ENCODE data around the gene CD177.
"Not testable (repeated sequence)": the region's sequence is repeated elsewhere in the genome, so short reads cannot be mapped to it uniquely, and the experiment has no call there.

CD177 gene

DNA sequence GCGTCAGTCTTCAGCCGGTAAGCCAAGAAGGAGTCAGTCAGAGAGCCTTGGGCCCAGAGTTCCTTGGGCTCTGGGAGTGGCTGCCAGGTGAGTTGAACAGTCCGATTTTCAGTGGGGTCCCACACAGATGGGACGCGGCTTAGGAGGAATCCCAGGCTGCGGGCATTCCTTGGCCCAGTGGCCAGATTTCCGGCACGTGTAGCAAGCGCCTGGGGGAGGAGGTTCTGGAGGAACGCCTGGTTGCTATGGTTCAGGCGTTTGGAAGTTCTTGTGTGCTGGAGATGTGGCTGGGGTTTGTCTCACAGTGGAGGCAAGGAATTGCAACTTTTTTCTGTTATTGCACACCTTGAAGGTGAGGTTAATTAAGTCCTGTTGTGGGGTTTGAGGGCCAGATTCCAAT lies 26.7 kb upstream of the CD177 start:
- H3K4me1 Mint-ChIP-seq (ENCODE audit: low read depth); H3K27ac Mint-ChIP-seq; H3K4me3 Mint-ChIP-seq; H3K9me3 Mint-ChIP-seq (ENCODE audit: low read depth); H3K36me3 Mint-ChIP-seq; H3K27me3 Mint-ChIP-seq: not testable (repeated sequence)

DNA sequence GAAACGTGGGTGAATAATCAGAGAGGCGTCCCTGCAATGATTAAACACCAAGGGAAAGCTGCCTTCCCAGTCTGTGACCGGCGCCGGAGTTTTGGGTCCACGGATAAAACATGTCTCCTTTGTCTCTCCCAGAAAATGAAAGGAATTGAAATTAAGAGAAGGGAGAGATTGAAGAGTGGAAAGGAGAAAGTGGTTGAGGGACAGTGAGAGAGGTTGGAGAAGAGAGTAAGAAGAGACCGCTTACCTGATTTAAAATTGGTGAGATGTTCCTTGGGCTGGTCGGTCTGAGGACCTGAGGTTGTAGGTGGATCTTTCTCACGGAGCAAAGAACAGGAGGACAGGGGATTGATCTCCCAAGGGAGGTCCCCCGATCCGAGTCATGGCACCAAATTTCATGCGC lies 24.9 kb upstream of the CD177 start:
- not testable (repeated sequence) for H3K4me3 Mint-ChIP-seq; H3K27me3 Mint-ChIP-seq; H3K36me3 Mint-ChIP-seq; H3K27ac Mint-ChIP-seq; H3K9me3 Mint-ChIP-seq (ENCODE audit: low read depth); H3K4me1 Mint-ChIP-seq (ENCODE audit: low read depth)

DNA sequence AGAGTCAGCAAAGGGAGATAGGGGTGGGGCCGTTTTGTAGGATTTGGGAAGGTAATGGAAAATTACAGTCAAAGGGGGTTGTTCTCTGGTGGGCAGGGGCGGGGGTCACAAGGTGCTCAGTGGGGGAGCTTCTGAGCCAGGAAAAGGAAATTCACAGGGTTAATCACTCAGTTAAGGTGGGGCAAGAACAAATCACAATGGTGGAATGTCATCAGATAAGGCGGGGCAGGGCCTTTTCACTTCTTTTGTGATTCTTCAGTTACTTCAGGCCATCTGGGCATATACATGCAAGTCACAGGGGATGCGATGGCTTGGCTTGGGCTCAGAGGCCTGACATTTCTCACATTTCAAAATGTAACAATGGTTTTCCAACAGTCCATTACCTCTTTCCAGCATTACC lies 24.4 kb upstream of the CD177 start:
- not testable (repeated sequence) for H3K36me3 Mint-ChIP-seq; H3K4me3 Mint-ChIP-seq; H3K9me3 Mint-ChIP-seq (ENCODE audit: low read depth)

DNA sequence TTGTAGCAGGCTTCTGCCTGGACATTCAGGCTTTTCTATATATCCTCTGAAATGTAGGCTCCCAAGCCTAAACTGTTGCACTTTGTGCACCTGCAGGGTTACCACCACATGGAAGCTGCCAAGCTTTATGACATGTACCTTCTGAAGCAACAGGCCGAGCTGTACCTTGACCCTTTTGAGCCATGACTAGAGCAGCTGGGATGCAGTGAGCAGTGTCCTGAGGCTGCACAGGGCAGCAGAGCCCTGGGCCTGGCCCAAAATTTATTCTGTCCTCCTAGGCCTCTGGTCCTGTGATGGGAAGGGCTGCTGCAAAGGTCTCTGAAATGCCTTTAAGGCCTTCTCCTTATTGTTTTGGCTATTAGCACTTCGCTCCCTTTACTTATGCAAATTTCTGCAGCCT lies 23.5 kb upstream of the CD177 start:
- no peaks in the 10 kb centered on the region for H3K27me3 Mint-ChIP-seq
- H3K27ac Mint-ChIP-seq, result no peak overlapping the region
- no peak overlapping the region for H3K4me3 Mint-ChIP-seq
- no peaks in the 10 kb centered on the region for H3K36me3 Mint-ChIP-seq
- no peaks in the 10 kb centered on the region for H3K4me1 Mint-ChIP-seq (ENCODE audit: low read depth)
- no peaks in the 10 kb centered on the region for H3K9me3 Mint-ChIP-seq (ENCODE audit: low read depth)

More for the DNA sequence above, 24.4 kb upstream of the CD177 start:
- H3K27me3 Mint-ChIP-seq; H3K27ac Mint-ChIP-seq; H3K4me1 Mint-ChIP-seq (ENCODE audit: low read depth): not testable (repeated sequence)

DNA sequence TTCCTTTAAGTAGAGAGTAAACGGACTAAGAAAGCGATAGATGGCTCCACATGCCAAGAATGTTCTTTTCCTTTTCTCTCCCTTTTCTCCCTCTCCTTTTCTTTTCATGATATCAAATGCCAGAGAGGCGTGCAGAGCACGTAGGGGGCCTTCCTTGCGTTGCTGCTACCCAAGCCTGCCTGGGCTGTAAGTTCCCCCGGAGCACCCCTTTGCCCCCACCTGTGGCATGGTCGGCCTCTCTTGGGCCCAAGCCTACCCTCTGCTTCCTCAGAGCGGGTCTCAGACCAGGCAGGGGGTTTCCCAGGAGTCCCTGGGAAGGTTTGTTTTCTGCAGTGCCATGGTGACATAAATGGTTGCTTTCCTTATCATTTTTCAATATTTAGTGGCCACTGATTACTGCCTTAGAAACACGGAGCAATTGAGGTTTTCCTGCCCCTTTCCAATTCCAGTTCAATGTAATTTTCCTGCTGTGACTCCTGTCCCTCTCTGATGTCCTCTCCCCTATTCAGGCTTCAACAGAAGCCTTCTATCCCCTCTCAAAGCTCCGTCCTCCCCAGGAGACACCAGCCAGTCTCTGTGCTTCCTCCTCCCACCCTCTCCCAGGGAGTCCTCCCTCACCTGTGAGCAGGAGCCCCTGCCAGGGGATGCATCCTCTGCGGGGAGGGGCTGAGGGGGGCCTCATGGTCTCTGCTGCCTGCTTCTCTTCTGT lies 22.6 kb upstream of the CD177 start:
- no peak overlapping the region for H3K27ac Mint-ChIP-seq
- no peaks in the 10 kb centered on the region for H3K4me1 Mint-ChIP-seq (ENCODE audit: low read depth)
- H3K36me3 Mint-ChIP-seq, result no peaks in the 10 kb centered on the region
- no peaks in the 10 kb centered on the region for H3K27me3 Mint-ChIP-seq
- no peaks in the 10 kb centered on the region for H3K9me3 Mint-ChIP-seq (ENCODE audit: low read depth)
- no peak overlapping the region for H3K4me3 Mint-ChIP-seq

DNA sequence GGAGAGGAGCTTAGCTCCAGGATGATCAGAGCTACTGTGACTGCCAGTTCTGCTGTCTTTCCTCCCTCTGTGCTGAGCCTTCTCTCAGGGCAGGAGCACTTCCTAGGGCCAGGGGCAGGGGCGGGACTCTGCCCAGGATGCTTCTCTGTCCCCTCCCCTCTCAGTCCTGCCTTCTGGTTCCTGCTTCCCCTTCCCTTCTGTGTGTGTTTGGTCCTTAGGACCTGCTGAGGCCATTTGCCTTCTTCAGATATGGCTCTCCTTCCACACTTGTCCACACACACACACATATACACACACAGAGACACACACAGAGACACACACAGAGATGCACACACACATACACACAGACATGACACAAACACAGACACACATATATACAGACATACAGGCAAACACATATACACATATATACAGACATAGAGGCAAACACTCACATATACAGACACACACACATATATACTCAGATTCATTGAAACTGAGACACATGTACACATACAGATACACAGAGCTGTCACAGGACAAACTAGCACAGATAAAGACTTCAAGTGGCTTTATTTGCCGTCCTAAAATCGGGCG lies 22.0 kb upstream of the CD177 start:
- Mint-ChIP-seq H3K4me1 (ENCODE audit: low read depth) (no peaks in the 10 kb centered on the region), H3K27me3 (peaks cover 2% of the 10 kb centered on the region), H3K4me3 (no peak overlapping the region), H3K9me3 (ENCODE audit: low read depth) (no peaks in the 10 kb centered on the region), H3K27ac (no peak overlapping the region), H3K36me3 (no peaks in the 10 kb centered on the region)

DNA sequence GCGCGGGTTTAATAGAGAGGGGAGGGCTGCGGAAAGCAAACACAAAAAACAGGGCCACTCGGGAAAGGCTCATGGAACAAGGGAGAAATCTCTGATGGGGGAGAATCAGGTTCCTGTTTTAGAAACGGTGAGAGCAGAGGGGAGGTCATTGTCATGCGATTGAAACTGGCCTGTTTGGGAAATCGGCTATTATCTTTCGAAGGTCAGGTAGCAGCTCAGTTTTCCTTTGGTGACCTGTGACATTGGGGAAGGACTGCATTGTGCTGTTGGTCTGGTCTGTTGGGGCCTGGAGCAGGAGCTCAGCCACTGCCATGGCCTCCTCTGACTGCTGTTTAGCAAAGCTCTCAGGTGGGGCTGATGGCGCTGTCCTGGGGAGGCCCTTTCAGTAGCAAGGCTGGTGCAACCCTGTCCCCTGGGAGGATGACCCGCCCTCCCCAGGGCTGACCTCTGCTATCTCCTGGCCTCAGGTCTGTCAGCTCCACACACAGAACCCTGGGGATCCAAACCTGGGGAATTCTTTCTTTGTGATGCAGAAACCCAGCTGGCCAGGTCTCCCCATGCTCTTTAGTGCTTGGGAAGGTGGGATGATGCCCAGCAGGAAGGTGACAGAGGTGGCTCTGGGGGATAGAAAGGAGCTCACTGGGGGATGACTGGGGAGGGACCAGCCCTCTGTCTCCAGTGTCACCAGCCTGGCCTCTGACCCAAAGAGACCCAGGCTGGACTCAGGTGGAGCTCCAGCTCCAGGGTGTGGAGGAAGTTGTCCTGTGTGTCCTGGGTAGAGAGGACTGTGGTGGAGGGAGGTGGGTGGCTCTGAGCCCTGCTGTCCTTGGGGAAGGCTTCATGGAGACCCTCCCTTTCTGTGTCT lies 21.2 kb upstream of the CD177 start:
- Mint-ChIP-seq H3K4me3 (no peak overlapping the region), H3K27me3 (peaks cover 2% of the 10 kb centered on the region), H3K9me3 (ENCODE audit: low read depth) (no peaks in the 10 kb centered on the region), H3K36me3 (no peaks in the 10 kb centered on the region), H3K27ac (no peak overlapping the region), H3K4me1 (ENCODE audit: low read depth) (no peaks in the 10 kb centered on the region)

DNA sequence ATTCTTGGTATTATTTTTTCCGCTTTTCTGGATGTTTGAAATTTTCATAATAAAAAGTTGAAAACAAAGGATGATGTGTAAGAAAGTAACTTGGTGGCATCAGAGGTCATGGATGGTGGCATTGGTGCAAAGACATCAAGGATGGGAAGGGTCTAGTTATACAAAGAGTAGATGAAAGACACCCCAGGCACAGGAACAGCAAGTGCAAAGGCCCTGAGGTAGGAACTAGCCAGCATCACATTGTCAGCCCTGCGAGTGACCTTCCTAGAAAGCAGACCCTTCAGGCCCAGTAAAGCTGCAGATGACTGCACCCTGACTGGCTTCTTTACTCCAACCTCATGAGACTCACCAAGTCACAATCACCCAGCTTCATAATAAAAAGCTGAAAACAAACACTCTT lies 17.0 kb upstream of the CD177 start:
- H3K9me3 Mint-ChIP-seq (ENCODE audit: low read depth); H3K27ac Mint-ChIP-seq; H3K4me3 Mint-ChIP-seq; H3K4me1 Mint-ChIP-seq (ENCODE audit: low read depth); H3K36me3 Mint-ChIP-seq: not testable (repeated sequence)
- peaks cover 11% of the 10 kb centered on the region for H3K27me3 Mint-ChIP-seq

- no peaks in the 10 kb centered on the region for H3K9me3 Mint-ChIP-seq (ENCODE audit: low read depth)
- no peak overlapping the region for H3K4me3 Mint-ChIP-seq
- H3K27ac Mint-ChIP-seq, result no peak overlapping the region
- H3K36me3 Mint-ChIP-seq, result no peaks in the 10 kb centered on the region
- peaks cover 14% of the 10 kb centered on the region for H3K27me3 Mint-ChIP-seq
- H3K4me1 Mint-ChIP-seq (ENCODE audit: low read depth), result no peaks in the 10 kb centered on the region
Observed at GRCh38 chr19:43337737-43338136, 15.7 kb upstream of the CD177 start.

DNA sequence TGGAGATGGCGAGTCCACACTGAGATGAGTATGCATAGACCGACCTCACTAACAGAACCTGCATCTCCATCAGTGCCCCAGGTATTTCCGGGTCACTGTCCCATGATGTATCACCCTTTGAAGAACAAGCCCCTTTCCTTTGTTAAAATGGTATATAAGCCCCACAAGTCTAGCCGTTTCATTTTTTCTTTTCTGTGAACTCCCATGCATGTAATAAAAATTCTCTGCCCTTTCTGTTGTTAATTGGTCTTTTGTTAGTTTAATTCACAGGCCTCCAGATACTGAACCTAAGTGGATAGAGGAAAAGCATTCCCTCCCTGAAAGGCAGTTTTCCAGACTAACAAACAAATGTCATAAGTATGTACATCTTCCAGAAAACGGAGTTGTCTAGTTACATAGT lies 15.0 kb upstream of the CD177 start:
- Mint-ChIP-seq H3K4me1 (ENCODE audit: low read depth) (no peaks in the 10 kb centered on the region), H3K27me3 (peaks cover 16% of the 10 kb centered on the region), H3K27ac (no peak overlapping the region), H3K36me3 (no peaks in the 10 kb centered on the region), H3K4me3 (no peak overlapping the region), H3K9me3 (ENCODE audit: low read depth) (no peaks in the 10 kb centered on the region)

DNA sequence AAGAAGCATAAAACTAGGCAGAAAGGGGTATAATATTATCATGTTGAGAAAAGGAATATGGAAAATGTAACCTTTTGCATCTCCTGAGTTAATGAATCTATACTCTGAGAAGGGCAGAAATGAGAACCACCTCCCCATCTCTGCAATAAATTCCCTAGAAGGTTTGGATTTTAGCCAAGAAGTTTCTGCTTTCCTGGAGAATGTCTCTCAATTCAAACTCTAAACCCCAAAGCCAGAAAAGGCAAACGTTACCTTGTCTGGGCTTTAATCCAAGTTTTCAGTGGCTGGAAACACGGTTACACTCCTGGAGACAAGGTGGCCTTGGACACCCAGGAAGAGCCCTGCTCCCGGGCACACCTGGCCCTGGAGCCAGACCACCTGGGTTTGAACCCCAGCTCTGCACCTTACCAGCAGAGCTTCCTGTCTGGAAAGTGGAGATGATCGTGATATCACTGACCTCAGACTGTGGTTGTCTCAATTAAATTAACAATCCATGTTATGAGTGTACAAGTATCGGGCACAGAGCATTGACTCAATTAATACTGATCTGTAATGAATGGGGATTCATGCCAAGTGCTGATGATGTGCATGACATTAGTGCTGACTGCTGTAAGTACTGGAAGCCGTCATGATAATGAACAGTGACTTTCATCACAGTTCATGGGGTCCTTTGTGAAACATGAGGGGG lies 14.1 kb upstream of the CD177 start:
- H3K36me3 Mint-ChIP-seq; H3K27ac Mint-ChIP-seq; H3K4me1 Mint-ChIP-seq (ENCODE audit: low read depth); H3K4me3 Mint-ChIP-seq; H3K9me3 Mint-ChIP-seq (ENCODE audit: low read depth): not testable (repeated sequence)
- peaks cover 16% of the 10 kb centered on the region for H3K27me3 Mint-ChIP-seq

GRCh38 chr19:43340101-43340500 lies 13.4 kb upstream of the CD177 start:
- not testable (repeated sequence) for H3K36me3 Mint-ChIP-seq, H3K27ac Mint-ChIP-seq

GRCh38 chr19:43341098-43341497 lies 12.4 kb upstream of the CD177 start:
- H3K9me3 Mint-ChIP-seq (ENCODE audit: low read depth); H3K36me3 Mint-ChIP-seq; H3K4me3 Mint-ChIP-seq; H3K27ac Mint-ChIP-seq; H3K4me1 Mint-ChIP-seq (ENCODE audit: low read depth): not testable (repeated sequence)
- peaks cover 16% of the 10 kb centered on the region for H3K27me3 Mint-ChIP-seq

More at GRCh38 chr19:43340101-43340500, 13.4 kb upstream of the CD177 start:
- H3K4me1 Mint-ChIP-seq (ENCODE audit: low read depth); H3K4me3 Mint-ChIP-seq; H3K9me3 Mint-ChIP-seq (ENCODE audit: low read depth): not testable (repeated sequence)
- peaks cover 16% of the 10 kb centered on the region for H3K27me3 Mint-ChIP-seq

DNA sequence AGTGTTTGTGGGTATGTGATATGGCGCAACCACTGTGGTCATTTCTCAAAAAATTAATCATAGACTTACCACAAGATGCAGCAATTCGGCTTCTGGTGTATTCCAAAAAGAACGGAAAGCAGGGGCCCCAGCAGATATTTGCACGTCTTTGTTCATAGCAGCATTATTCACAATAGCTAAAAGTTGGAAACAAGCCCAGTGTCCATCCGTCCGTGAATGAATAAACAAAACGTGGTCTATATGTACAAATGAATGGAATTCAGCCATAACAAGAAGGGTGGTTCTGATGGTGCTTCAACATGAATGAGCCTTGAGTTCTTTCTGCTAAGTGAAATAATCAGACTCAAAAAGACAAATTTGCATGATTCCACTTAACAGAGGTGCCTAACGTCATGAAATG lies 11.4 kb upstream of the CD177 start:
- not testable (repeated sequence) for H3K36me3 Mint-ChIP-seq; H3K9me3 Mint-ChIP-seq (ENCODE audit: low read depth); H3K27ac Mint-ChIP-seq; H3K4me3 Mint-ChIP-seq; H3K4me1 Mint-ChIP-seq (ENCODE audit: low read depth)
- peaks cover 14% of the 10 kb centered on the region for H3K27me3 Mint-ChIP-seq

GRCh38 chr19:43344347-43344925 lies 9.1 kb upstream of the CD177 start:
- peaks cover 14% of the 10 kb centered on the region for H3K27me3 Mint-ChIP-seq
- not testable (repeated sequence) for H3K4me1 Mint-ChIP-seq (ENCODE audit: low read depth); H3K9me3 Mint-ChIP-seq (ENCODE audit: low read depth); H3K27ac Mint-ChIP-seq; H3K36me3 Mint-ChIP-seq; H3K4me3 Mint-ChIP-seq
